Neural crest cell (in vitro differentiated cells): Measurements from ENCODE around the gene TPSB2. TPM values are rescaled to one million over a fixed set of nuclear protein-coding genes. Genes with fewer than 3 reads are reported as not detected.

Experiments used
- DNase-seq: peaks from one replicate; pipeline ENCODE4 v3.0.0; 2021; ENCODE audit warnings: low read depth, mixed read lengths, low spot score
- H3K27ac Mint-ChIP-seq: one replicate; pipeline ENCODE4 v1.8.0; 2021; ENCODE audit warnings: mild to moderate bottlenecking, mixed read lengths; ENCODE audit not compliant: unreplicated experiment
- H3K27me3 Mint-ChIP-seq: 2 replicates; pipeline ENCODE4 v1.8.0; 2021; ENCODE audit warnings: low read depth, mild to moderate bottlenecking, mixed read lengths
- H3K36me3 Mint-ChIP-seq: 2 replicates; pipeline ENCODE4 v1.8.0; 2021; ENCODE audit warnings: low read depth, mild to moderate bottlenecking, mixed read lengths
- H3K4me1 Mint-ChIP-seq: 2 replicates; pipeline ENCODE4 v1.8.0; 2021; ENCODE audit warnings: mixed read lengths
- H3K4me3 Mint-ChIP-seq: one replicate; pipeline ENCODE4 v1.8.0; 2021; ENCODE audit warnings: mild to moderate bottlenecking, mixed read lengths
- H3K9me3 Mint-ChIP-seq: 2 replicates; pipeline ENCODE4 v1.8.0; 2021; ENCODE audit warnings: mixed read lengths
- total RNA-seq: library from RNA; stranded (reverse); gene quantifications from 2 replicates; pipeline ENCODE4 v1.2.1, GENCODE V29; 2021
- TF ChIP-seq, protein P1 (sequence below): fragments of 200-600 bp; sonication (generic); conservative IDR thresholded peaks from 2 replicates; pipeline ENCODE4 v1.5.0; 2021; ENCODE audit warnings: antibody characterized with exemption, mild to moderate bottlenecking

TPSB2 gene
- total RNA-seq, 1 donor from 2014 or later: not detected

- Mint-ChIP-seq H3K36me3 (no peaks in the 10 kb centered on the region), H3K27ac (no peak overlapping the region), H3K27me3 (no peaks in the 10 kb centered on the region), H3K4me3 (no peak overlapping the region), H3K9me3 (no peaks in the 10 kb centered on the region), H3K4me1 (peaks cover 12% of the 10 kb centered on the region)
- TF ChIP-seq, protein P1, sequence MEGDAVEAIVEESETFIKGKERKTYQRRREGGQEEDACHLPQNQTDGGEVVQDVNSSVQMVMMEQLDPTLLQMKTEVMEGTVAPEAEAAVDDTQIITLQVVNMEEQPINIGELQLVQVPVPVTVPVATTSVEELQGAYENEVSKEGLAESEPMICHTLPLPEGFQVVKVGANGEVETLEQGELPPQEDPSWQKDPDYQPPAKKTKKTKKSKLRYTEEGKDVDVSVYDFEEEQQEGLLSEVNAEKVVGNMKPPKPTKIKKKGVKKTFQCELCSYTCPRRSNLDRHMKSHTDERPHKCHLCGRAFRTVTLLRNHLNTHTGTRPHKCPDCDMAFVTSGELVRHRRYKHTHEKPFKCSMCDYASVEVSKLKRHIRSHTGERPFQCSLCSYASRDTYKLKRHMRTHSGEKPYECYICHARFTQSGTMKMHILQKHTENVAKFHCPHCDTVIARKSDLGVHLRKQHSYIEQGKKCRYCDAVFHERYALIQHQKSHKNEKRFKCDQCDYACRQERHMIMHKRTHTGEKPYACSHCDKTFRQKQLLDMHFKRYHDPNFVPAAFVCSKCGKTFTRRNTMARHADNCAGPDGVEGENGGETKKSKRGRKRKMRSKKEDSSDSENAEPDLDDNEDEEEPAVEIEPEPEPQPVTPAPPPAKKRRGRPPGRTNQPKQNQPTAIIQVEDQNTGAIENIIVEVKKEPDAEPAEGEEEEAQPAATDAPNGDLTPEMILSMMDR: no peak
- DNase-seq: no peak
Measured at GRCh38 chr16:1197237-1197866, 32.6 kb downstream of the TPSB2 start.

DNA sequence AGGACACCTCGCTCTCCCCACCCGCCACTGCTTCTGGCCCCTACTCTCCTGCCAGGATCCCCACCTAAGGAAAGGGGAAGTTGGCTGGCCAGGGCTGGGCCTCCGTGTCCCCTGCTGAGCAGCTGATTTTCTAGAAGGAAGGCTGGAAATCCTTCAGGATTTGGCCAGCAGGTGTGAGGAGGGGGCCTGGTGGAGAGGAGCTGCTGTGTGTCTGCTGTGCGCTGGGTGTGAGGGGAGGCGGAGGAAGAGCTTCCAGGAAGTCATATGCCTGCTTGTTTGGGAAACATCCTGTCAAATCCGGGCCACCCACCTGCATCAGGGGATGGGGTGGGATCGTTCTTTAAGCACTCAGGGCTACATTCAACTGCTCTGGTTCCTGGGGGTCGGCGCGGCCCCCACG is 33.5 kb downstream of the TPSB2 start:
- no peaks in the 10 kb centered on the region for H3K9me3 Mint-ChIP-seq
- no peak overlapping the region for H3K4me3 Mint-ChIP-seq
- DNase-seq: no peak
- H3K27me3 Mint-ChIP-seq: no peaks in the 10 kb centered on the region
- H3K4me1 Mint-ChIP-seq: peaks cover 12% of the 10 kb centered on the region
- TF ChIP-seq, protein P1: no peak
- H3K36me3 Mint-ChIP-seq: no peaks in the 10 kb centered on the region
- no peak overlapping the region for H3K27ac Mint-ChIP-seq

DNA sequence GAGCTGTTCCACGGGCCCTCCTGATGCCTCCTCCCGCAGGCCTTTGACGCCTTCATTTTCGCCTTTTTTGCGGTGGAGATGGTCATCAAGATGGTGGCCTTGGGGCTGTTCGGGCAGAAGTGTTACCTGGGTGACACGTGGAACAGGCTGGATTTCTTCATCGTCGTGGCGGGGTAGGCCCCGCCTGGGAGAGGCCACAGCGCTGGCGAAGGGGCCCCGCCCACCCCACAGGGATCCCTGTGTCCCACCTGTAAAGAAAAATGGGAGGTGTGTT is 34.7 kb downstream of the TPSB2 start:
- Mint-ChIP-seq H3K27ac (no peak overlapping the region), H3K36me3 (no peaks in the 10 kb centered on the region), H3K4me3 (no peak overlapping the region), H3K4me1 (peaks cover 12% of the 10 kb centered on the region), H3K27me3 (no peaks in the 10 kb centered on the region), H3K9me3 (no peaks in the 10 kb centered on the region)
- DNase-seq: no peak
- TF ChIP-seq, protein P1: no peak

- Mint-ChIP-seq H3K27me3 (no peaks in the 10 kb centered on the region), H3K9me3 (no peaks in the 10 kb centered on the region), H3K36me3 (no peaks in the 10 kb centered on the region), H3K27ac (no peak overlapping the region), H3K4me3 (no peak overlapping the region), H3K4me1 (peaks cover 10% of the 10 kb centered on the region)
- TF ChIP-seq, protein P1: peak; percentile 81
- peak; percentile 52 for DNase-seq
Measured at GRCh38 chr16:1194665-1195392, 35.2 kb downstream of the TPSB2 start.

DNA sequence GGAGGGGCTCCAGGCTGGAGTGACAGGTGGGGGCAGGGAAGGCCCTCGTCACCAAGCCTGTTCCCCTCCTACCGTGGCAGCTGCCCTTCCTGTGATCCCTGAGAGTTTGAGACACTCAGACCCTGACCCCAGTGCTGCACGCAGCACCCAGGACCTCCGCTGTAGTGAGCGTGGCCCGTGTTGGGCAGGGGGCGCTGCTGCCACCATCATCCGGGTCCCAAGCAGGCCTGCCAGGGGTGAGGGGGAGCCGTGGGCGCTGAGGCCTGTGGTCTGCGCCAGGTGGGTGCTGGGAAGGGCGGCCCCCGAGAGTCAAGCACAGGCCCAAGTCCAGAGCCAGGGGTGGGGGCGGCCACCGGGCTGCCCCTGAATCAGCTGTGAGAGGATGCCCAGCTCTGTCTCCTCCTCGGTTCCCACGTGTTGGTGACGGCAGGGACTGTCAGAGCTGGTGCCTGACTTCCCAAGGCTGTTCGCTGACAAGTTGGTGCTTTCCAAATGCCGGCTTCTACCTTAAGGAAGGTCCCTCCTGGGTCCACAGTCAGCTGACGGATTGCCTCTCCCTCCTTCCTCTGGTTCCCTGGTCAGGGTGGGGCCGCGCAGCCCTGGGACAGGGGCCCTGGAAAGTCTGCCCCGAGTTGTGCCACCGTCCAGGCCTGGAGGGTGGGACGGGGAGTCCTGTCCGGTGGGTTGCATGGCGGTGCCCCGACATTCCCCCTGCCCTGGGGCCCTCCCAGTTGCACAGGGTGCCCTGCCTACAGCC is 36.0 kb downstream of the TPSB2 start:
- no peaks in the 10 kb centered on the region for H3K36me3 Mint-ChIP-seq
- DNase-seq: no peak
- no peak overlapping the region for H3K27ac Mint-ChIP-seq
- TF ChIP-seq, protein P1: no peak
- H3K27me3 Mint-ChIP-seq: no peaks in the 10 kb centered on the region
- peaks cover 7% of the 10 kb centered on the region for H3K4me1 Mint-ChIP-seq
- H3K9me3 Mint-ChIP-seq: no peaks in the 10 kb centered on the region
- H3K4me3 Mint-ChIP-seq: no peak overlapping the region
